Left cardiac atrium (tissue), 4 donors: Measurements from ENCODE around the gene COMT. TPM values are rescaled to one million over a fixed set of nuclear protein-coding genes. Genes with fewer than 3 reads are reported as not detected.
"Not testable (repeated sequence)": the region's sequence is repeated elsewhere in the genome, so short reads cannot be mapped to it uniquely, and the experiment has no call there.

Experiments used
- ATAC-seq, 2 donors: fragments of 200-7000 bp; cut with Tn5 transposase; one replicate each; pipeline ENCODE4 v1.9.1; 2020; ENCODE audit warnings: mild to moderate bottlenecking in 2 of 2, moderate library complexity in 2 of 2
- DNase-seq: peaks from one replicate; pipeline ENCODE4 v3.0.0-alpha.2; 2020
- intact Hi-C, 2 donors: fragments of 100-400 bp; cut with DNase I; formaldehyde crosslinking; loops; one replicate each; pipeline versions ENCODE4 v1.14.1 to v1.15.1; 2022 to 2023
- total RNA-seq, 2 donors: library from RNA; stranded (reverse); fragmentation: NEBNext Ultra II Directional; extraction: Animal tissue kit (Norgen Biotek cat#: 25700); gene quantifications; one replicate each; pipeline ENCODE4 v1.2.1, GENCODE V29; 2021
- donor health status: DM: no; HTN: yes; CAD: no.
- donor health status: DM: no; HTN: yes; CAD: no; lungs with severe emphysema.
- donor health status: DM: yes; HTN: yes; CAD: no.
- donor health status: Dilated cardiomyopathy.

The COMT gene
- total RNA-seq, 2 donors from 2014 or later: 101 to 103 TPM

DNA sequence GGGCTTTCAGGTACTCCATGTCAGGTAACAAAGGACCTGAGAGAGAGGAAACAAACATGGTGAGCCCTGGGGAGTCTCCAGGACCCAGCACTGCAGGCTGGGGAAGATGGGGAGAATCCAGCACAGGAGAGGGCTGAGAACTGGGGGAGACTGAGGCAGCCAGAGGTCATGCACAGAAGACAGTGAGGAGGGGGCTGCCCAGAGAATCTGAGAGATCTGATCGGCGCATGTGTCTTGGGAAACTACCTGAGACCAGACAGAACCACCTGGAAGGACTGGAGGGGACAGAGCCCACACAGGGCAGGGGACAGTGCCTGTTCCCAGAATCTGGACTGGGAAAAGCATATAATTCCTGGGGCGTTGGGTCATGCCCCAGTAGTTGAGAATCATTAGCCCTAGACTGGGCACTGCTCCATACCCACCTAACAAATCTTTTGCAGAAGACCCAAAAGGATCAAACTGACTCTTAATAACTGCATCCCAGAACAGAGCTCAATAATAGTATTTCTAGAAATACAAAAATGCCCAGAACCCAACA lies 20.0 kb upstream of the COMT start:
- ATAC-seq (no peak), DNase-seq (no peak)
- intact Hi-C loops: no loop called here

- intact Hi-C loops: no loop called here
- ATAC-seq: no peak
- DNase-seq: no peak
Observed at GRCh38 chr22:19923914-19924513, 17.6 kb upstream of the COMT start.

- intact Hi-C loops, DNase-seq: not testable (repeated sequence)
Observed at GRCh38 chr22:19926028-19926427, 15.5 kb upstream of the COMT start.

DNA sequence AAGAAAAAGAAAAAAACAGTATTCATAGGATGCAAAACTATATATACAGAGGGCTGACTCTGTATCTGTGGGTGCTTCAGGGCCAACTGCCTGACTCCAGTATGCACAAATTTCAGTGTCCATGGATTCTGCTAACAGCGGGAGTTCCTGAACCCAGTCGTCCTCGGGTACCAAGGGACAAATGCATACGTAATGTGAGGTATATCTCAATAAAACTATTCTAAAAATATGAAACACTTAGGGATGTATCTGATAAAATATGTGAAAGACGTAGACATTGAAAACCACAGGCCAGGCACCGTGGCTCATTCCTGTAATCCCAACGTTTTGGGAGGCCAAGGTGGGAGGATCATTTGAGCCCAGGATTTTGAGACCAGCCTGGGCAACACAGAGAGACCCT lies 13.9 kb upstream of the COMT start:
- ATAC-seq (no peak), DNase-seq (no peak)
- intact Hi-C loops: no loop called here

More at GRCh38 chr22:19926028-19926427, 15.5 kb upstream of the COMT start:
- ATAC-seq: not testable (repeated sequence)

DNA sequence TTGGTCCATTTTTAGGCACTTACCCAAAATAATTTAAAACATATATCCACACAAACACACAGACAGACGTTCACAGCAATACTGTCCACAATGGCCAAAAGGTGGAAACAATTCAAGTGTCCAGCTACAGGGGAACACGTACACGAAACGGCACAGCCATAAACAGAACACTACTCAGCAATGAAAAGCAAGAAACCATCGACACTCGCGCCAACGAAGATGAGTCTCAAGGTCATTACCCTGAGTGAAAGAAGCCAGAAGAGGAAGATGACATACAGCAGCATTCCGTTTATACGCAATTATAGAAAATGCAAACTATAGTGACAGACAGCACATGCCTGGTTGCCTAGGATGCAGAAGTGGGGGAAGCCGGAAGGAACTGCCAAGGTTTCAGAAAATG lies 13.4 kb upstream of the COMT start:
- no peak for ATAC-seq
- intact Hi-C loops: no loop called here
- DNase-seq: no peak

GRCh38 chr22:19929586-19930550 lies 11.7 kb upstream of the COMT start:
- intact Hi-C loops: no loop called here
- ATAC-seq: no peak
- no peak for DNase-seq

- intact Hi-C loops: no loop called here
- no peak for ATAC-seq
- DNase-seq: no peak
Observed at GRCh38 chr22:19930551-19931486, 10.8 kb upstream of the COMT start.

DNA sequence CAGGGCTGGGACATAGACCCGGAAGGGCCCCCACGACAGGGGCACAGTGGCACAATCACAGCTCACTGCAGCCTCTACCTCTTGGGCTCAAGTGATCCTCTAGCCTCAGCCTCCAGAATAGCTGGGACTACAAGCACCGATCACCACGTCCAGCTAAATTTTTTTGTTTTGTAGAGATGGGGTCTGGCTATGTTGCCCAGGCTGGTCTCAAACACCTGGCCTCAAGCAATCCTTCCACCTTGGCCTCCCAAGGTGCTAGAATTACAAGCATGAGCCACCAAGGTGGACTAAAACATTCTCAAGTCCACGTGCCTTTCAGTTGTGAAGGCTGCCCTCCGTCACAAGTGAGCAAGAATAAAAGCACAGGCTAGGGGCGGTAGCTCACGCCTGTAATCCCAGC lies 10.1 kb upstream of the COMT start:
- intact Hi-C loops: no loop called here
- ATAC-seq (no peak), DNase-seq (no peak)

GRCh38 chr22:19932367-19933206 lies 9.0 kb upstream of the COMT start:
- ATAC-seq (peak in 1 of 2 donors; percentile 79), DNase-seq (no peak)
- intact Hi-C loops: no loop called here

DNA sequence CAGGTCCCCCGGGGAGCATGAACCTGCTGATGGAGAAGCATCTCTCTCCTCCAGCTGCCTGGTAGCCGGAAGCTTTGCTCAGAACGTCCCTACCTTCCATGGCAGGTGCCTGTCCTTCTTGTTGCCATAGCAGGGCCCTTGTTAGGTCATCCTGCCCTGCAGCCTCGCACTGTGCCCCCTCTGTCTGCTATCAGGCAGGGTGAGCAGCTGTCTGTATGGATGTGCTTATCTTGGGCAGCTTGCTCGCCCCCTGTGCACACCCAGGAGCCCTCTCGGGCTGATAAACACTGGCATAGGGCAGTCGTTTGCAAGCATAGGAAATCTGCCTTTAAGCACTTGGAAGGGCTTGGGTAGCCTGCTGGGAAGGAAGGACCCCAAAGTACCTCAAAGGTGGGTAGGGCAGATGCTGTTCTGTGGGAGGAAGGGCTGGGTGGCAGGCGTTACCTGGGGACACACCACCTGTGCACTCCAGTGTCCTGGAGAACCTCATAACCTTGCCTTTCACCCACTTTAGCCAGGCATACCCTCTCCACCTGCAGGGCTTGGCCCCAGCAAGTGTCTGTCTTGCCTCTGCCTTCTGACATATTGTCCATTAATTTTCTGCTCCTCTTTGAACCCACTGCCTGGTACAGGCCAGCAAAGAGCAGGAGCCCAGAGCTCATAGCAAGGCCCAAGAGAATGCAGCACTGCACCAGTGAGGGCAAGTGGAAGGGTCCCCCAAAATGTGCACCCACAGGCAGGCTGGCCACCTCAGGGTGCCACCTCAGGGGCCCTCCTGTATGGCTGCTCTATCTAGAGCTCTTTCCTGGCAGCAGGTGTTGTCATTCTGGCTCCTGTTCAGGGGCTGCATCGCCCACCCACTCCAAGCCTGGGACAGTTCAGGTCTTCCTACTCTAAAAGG lies 8.0 kb upstream of the COMT start:
- DNase-seq (no peak), ATAC-seq (no peak)
- intact Hi-C loops: no loop called here

DNA sequence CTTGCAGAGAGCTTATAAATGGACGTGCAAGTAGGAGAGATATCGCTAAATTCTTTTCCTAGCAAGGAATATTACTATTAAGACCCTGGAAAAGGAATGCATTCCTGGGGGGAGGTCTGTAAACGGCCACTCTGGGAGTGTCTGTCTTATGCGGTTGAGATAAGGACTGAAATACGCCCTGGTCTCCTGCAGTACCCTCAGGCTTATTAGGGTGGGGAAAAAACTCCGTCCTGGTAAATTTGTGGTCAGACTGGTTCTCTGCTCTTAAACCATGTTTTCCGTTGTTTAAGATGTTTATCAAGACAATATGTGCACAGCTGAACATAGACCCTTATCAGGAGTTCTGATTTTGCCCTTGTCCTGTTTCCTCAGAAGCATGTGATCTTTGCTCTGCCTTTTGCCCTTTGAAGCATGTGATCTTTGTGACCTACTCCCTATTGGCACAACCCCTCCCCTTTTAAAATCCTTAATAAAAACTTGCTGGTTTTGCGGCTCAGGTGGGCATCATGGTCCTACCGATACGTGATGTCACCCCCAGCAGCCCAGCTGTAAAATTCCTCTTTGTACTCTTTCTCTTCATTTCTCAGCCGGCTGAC lies 6.4 kb upstream of the COMT start:
- DNase-seq, intact Hi-C loops: not testable (repeated sequence)

GRCh38 chr22:19936513-19936912 lies 5.1 kb upstream of the COMT start:
- peak; percentile 3 for DNase-seq
- intact Hi-C loops: no loop called here
- ATAC-seq: no peak

More for the DNA sequence above, 6.4 kb upstream of the COMT start:
- not testable (repeated sequence) for ATAC-seq

DNA sequence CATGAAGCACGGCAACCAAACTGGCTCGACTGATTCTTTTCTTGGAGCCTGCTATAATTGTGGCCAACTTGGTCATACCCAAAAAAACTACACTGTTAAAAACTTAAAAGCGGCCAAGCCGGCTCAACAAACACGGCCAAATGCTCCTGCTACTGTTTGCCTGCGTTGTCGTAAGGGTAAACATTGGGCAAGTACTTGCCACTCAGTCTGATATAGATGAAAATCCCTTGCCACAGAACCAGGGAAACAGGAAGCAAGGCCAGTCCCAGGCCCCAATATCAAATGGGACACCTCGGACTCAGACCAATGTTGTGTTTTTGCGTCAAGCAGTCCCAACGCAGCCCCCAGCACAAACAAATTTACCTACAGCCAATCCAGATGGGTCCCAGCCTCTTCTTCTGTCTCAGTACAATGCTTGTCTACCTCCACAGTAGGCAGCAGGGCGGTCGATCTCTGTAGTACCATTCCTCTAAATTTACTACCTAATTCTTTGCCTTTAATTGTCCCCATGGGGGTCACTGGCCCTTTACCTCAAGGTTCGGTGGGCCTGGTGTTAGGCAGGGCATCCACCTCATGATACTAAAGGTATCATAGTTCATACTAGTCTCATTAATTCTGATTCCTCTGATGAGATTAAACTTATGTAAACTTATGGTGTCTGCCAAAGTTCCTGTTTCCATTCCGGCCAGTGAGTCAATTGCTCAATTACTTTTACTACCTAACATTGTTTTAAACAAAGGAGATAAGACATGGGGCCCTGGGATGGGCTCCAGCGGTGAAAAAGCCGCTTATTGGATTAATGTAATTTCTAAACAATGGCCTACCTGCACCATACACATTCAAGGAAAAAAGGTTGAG lies 3.7 kb upstream of the COMT start:
- no peak for ATAC-seq

DNA sequence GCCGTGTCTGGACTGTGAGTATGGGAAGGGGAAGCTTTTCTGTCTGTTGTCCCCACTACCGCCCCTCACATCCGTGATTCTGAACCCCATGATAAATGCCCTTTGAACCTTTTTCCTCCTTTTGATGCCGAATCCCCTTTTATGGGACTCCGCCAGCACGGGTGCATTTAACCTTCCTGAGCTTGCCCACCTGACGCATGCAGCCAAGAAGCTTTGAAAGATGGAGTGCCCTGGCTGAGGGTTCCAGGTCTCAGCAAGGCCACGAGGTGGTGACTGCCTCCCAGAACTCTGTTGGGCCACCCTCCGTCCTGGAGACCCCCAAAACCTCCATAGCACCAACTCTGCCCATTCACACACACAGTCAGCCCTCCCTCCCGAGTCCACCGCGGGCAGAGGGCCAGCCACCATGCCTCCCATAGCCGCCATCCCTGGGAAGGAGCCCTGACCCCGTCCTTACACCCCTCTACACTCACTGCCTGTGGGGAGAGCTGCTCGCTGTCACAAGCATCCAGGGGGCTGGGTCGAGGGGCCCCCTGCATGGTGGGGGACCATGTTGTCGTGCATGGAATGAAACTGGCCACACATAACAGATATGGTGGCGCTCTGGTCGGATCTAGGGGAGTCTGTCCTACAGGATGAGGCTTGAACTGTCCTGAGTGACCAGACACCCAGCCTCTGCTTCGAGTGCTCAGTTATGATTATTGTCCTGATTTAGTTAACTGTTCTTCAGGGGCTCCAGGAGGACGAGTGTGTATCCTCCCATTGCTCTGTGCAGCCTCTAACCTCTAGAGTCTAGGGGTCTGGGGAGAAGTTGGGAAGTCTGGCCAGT lies 822 bp upstream of the COMT start:
- peak in 1 of 2 donors; percentile 1 for ATAC-seq

More for the DNA sequence above, 3.7 kb upstream of the COMT start:
- intact Hi-C loops: no loop called here
- peak; percentile 10 for DNase-seq

More for the DNA sequence above, 822 bp upstream of the COMT start:
- DNase-seq: peak; percentile 26
- intact Hi-C loops: no loop called here
